HG03432 (cell line): ENCODE data around the gene CLPX.
"Not testable (repeated sequence)": the region's sequence is repeated elsewhere in the genome, so short reads cannot be mapped to it uniquely, and the experiment has no call there.

Experiments used
- ATAC-seq: cut with Tn5 transposase; IDR thresholded peaks from one replicate; pipeline ENCODE4 v1.9.1; 2021; ENCODE audit warnings: mild to moderate bottlenecking, moderate library complexity; ENCODE audit not compliant: unreplicated experiment

The CLPX gene

GRCh38 chr15:65207280-65207840, 22.2 kb upstream of the CLPX start:
- ATAC-seq, result no peak

DNA sequence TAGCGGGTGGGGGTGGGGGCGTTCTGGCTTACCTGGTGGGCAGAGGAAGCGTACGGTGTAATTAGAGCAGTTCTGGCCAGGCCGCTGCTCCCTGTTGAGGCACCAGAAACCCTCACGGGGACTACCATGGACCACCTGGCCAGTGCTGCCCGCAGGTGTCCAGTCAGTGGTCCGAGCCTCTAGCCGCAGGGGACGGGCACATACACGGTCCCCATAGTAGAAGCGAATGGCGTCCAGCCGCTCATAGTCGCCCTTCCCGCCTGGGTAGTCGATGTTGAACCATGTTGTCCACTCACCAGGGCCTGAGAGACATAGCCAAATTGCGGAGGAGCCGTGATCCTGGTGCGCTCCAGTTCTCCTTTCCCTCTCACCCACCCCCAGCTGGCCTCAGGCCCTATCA, 21.6 kb upstream of the CLPX start:
- ATAC-seq, result no peak

DNA sequence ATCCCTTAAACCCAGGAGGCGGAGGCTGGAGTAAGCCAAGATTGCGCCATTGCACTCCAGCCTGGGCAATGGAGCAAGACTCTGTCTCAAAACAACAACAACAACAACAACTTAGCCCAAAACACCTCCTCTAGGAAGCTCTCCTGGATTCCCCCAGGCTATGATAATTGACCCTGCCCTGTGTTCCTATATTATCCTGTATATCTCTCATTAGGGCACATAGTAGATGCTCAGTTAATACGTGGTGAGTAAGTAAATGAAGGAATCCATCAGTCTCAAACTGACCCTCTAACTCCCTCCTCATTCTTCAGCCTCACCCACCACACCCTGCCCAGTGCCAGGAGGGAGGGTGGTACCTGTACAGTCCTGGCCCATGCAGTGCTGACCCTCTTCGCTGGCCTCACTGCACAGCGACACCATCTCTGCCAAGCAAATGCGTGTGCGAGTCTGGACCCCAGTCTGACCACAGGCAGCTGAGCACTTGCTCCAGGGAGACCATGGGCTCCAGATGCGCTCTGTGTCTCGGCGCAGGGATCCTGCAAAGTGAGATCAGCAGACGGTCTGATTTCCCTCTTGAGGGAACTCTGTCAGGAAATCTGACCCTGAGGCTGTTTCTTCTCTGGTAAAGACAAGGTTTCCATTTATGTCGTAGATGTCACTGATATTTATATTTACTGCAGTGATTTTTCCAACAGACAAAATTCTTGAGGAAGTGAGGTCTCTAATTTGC, 20.0 kb upstream of the CLPX start:
- ATAC-seq, result no peak

DNA sequence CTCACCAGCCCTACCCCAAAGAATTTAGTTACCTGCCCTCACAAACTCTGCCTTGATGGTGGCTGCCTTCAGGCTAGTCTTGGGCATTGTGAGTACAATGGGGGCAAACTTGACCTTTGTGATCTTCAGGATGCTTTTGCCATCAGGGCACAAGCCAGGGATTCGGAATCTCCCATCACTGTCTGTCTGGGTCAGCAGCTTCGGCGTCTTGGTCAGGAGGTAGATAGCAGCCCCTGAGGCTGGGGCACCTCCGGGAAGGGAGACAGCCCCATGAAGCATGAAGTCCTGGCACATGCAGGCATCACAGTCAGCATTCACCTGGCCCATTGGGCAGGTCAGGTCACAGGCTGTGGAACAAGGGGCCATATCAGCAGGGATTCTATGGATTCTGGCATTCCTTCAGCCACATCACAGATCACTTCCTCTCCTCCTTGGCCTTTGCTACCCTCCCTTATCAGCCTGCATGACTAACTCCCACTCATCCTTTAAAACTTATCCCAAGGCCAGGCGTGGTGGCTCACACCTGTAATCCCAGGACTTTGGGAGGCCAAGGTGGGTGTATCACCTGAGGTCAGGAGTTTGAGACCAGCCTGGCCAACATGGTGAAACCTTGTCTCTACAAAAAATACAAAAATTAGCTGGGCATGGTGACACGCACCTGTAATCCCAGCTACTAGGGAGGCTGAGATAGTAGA, 19.2 kb upstream of the CLPX start:
- ATAC-seq, result no peak

GRCh38 chr15:65201918-65202317, 16.8 kb upstream of the CLPX start:
- no peak for ATAC-seq

DNA sequence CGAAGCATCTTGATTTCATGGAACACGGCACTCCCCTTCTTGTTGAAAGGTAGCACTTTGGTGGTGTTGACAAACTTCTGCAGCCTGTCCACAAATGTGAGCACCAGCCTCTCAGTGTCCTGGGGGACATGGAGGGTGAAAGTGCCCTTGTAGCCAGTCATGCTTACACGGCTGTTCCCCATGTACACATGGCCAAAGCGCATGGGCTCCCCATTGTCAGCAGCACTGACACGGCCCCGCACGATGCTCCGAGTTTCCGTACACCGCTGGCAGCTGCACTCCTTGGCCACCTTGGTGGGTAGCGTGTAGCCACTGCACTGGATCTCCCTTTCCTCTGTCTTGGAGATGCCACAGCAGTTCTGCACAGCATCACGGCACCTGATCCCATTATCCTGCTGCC, 13.4 kb upstream of the CLPX start:
- ATAC-seq, result no peak

DNA sequence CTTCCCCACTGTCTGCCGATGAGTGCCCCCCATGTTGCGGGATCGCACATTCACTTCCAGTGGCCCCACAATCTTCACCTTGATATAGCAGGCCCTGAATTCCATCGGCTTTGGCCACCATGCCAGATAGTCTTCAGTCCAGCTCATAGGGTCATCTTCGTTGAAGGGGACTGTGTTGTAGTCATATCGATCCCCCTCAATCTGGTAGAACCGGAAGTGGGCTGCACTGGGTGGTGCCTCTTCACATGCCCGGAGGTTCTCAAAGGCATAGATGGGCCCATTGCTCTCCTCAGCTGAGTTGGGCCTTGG, 12.1 kb upstream of the CLPX start:
- ATAC-seq, result no peak

- ATAC-seq, result no peak
Measured at GRCh38 chr15:65196637-65197336, 11.6 kb upstream of the CLPX start.

DNA sequence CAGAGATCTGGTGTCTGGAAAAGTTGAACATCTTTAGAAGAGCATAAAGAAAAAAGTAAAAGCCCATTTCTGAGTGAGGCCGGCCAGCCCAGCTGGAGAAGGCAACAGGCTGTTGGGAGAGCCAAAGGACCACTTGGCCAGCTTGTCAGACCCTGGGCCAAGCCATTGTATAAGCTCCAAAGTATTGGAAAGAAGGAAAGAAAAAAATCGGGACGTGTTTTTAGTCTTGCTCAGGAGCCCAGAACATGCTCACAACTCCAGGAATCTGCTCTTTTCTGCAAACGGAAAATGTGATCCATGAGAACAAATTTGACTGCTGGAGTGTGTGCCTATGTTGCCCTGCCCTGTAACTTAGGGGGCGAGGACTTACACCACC, 10.4 kb upstream of the CLPX start:
- ATAC-seq, result no peak

GRCh38 chr15:65194826-65195547, 9.8 kb upstream of the CLPX start:
- no peak for ATAC-seq

DNA sequence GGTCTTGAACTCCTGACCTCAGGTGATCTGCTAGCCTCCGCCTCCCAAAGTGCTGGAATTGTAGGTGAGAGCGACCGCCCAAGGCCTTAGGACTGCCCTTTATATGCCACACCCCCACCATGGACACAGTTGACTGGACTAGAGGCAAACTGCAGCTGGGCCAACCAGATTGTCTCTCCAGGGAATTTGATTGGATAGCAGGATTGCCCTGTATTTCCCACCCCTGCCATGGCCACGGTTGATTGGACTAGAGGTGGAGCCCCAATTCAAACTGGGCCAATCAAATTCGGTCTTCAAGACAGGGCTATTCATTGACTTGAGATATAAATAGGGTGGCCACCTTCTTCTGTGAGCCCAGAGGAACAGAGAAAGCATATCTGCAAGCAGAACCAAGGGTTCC, 6.9 kb upstream of the CLPX start:
- ATAC-seq, result no peak

DNA sequence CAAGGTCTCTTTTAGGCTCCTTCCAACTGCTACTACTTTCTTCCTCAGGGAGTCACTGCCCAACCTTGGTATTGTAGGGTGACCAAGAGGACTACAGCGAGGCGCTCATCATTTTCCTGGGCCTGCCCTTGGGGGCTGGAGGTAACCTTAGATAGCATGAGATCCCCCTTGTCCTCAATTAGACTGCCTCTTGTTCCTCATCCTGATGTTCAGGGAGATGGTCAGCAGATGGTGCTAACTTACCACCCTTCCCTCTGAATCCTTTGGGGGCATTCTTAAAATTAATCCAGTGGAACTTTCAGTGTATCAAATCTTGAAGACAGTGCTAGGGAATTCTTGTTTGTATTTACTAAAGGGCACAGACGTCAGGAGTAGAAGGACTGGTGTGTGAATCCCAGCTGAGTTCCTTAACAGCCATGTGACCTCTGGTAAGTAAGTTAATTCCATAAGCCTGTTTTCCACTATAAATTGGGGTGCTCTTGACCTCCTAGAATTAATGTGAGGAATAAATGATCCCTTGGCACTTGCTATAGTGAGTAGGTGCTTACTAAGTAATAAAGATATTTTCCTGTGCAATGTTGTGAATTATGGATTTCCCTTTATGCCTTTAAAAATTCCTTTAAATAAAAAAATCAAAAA, 4.1 kb upstream of the CLPX start:
- ATAC-seq, result no peak

DNA sequence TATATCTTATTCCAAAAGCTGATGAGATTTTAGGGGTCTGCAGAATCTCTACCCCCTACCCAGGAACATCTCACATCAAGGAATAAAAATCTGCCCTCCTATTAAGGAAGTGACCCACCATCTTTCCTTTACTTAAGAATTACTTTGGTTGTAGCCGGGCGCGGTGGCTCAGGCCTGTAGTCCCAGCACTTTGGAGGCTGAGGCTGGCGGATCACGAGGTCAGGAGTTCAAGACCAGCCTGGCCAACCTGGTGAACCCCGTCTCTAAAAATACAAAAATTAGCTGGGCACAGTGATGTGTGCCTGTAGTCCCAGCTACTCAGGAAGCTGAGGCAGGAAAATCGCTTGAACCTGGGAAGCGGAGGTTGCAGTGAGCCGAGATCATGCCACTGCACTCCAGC, 3.3 kb upstream of the CLPX start:
- ATAC-seq, result not testable (repeated sequence)

- peak; percentile 30 for ATAC-seq
Measured at GRCh38 chr15:65184305-65184867, 756 bp downstream of the CLPX start.

DNA sequence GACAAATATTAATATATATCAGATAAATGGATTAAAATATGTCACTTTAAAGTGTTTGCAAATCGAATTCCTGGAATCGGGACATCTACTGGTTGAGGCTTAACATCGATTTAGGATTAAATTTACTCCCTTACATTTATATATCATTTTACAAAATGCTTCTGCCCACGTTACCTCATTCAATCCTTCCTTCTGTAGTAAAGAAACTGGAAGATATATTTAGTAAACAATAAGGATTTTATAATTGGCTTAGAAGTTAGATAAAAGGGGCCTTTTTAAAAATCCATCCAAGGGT, 1.3 kb downstream of the CLPX start:
- no peak for ATAC-seq

GRCh38 chr15:65182538-65182937, 2.6 kb downstream of the CLPX start:
- no peak for ATAC-seq

DNA sequence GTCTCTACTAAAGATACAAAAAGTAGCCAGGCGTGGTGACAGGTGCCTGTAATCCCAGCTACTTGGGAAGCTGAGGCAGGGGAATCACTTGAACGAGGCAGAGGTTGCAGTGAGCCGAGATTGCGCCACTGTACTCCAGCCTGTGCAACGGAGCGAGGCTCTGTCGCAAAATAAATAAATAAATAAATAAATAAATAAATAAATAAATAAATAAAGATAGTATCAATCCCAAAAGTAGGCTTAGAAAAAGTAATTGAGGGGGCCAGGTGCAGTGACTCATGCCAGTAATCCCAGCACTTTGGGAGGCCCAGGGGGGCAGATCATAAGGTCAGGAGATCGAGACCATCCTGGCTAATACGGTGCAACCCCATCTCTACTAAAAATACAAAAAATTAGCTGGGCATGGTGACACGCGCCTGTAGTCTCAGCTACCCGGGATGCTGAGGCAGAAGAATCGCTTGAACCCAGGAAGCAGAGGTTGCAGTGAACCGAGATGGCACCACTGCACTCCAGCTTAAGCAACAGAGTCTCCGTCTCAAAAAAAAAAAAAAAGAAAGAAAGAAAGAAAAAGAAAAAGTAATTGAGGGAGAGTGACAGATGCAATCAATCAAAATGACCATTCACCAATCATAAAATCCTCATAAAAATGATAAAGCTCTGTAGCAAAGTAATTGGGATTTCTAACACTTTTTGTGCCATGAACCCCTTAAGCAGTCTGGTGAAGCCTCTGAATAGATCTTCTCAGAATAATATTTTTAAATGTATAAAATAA, 3.4 kb downstream of the CLPX start:
- not testable (repeated sequence) for ATAC-seq

GRCh38 chr15:65180167-65180566, 5.0 kb downstream of the CLPX start:
- ATAC-seq, result no peak

DNA sequence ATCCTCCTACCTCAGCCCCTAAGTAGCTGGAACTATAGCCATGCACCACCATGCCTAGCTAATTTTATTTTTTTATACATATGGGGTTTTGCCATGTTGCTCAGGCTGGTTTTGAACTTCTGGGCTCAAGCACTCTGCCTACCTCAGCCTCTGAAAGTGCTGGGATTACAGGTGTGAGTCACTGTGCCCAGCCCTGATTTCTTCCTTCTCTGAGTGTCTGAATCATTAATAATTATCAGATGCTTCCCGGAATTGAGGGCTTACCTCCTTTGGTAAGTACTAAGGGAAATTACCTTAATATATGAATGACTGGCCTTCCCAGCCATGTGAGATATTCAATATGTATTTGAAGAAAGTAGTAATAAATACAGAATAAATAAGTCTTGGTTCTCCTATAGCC, 7.2 kb downstream of the CLPX start:
- no peak for ATAC-seq

DNA sequence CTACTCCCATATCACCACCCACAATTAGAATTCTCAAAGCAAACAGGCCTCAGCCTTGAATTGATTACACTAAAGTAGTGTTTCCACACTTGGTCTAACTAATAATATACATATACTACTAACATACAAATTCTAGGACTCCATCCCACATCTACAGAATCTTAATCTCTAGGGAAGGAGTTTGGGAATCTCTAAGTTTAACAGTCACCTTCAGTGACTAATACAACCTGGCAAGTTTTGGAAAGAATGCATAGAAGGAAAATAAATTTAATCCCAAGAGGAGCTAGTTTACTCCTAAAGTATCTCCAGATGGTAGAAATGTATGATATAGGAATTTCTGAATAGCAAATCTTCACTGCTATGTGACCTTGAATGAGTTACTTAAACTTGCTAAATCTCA, 9.1 kb downstream of the CLPX start:
- no peak for ATAC-seq
